HG03442 (cell line): ENCODE measurements around the gene TTLL4.
"Not testable (repeated sequence)": the region's sequence is repeated elsewhere in the genome, so short reads cannot be mapped to it uniquely, and the experiment has no call there.

Experiments used
- ATAC-seq: cut with Tn5 transposase; IDR thresholded peaks from one replicate; pipeline ENCODE4 v1.9.1; 2021; ENCODE audit warnings: mild to moderate bottlenecking, moderate library complexity; ENCODE audit not compliant: unreplicated experiment

TTLL4 gene, protein sequence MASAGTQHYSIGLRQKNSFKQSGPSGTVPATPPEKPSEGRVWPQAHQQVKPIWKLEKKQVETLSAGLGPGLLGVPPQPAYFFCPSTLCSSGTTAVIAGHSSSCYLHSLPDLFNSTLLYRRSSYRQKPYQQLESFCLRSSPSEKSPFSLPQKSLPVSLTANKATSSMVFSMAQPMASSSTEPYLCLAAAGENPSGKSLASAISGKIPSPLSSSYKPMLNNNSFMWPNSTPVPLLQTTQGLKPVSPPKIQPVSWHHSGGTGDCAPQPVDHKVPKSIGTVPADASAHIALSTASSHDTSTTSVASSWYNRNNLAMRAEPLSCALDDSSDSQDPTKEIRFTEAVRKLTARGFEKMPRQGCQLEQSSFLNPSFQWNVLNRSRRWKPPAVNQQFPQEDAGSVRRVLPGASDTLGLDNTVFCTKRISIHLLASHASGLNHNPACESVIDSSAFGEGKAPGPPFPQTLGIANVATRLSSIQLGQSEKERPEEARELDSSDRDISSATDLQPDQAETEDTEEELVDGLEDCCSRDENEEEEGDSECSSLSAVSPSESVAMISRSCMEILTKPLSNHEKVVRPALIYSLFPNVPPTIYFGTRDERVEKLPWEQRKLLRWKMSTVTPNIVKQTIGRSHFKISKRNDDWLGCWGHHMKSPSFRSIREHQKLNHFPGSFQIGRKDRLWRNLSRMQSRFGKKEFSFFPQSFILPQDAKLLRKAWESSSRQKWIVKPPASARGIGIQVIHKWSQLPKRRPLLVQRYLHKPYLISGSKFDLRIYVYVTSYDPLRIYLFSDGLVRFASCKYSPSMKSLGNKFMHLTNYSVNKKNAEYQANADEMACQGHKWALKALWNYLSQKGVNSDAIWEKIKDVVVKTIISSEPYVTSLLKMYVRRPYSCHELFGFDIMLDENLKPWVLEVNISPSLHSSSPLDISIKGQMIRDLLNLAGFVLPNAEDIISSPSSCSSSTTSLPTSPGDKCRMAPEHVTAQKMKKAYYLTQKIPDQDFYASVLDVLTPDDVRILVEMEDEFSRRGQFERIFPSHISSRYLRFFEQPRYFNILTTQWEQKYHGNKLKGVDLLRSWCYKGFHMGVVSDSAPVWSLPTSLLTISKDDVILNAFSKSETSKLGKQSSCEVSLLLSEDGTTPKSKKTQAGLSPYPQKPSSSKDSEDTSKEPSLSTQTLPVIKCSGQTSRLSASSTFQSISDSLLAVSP

DNA sequence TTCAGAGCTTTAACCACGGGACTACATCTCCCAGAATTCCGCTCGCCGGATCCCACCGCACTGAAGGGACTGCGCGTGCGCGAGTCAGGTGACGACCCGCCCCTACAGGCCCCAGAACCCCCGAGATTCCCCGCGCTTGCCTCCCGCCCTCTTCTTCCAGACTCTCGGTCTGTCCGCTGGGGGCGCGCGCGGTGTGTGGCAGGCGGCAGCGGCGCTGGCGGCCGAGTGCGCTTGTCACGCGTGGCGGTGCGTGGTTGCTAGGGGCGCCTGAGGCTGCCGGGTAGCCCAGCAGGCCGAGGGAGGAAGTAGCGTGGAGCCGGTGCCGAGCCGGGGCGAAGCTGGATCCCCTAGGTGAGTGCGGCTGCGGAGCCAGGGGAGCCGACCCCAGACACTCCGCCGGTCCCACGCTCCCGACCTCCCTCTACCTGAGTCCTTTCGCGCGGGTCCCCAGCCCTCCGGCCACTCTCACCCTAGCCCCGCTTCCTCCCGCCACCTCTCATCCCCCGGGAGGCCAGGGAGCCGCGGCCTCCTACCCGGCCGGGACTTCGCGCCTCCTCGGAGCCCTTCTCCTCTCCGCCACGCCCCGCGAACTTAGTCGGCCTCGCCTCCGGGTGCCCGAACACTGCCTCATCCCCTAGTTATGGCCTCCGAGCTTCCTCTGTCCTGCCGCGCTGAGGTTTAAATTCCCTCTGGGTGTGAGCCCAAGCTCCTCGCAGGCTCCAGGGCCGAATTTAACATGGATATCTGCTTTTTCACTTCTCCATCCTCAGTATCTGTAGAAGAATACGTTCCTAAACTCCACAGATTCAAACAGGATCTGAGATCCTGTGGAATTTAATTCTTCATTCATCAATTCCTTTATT lies at the start of gene TTLL4:
Gene TTLL4, plus strand, starts transcription at position 149 of the 863 bp plus-strand sequence. CDS start 26,842 bp downstream, outside the sequence.
- ATAC-seq: peak; percentile 91

DNA sequence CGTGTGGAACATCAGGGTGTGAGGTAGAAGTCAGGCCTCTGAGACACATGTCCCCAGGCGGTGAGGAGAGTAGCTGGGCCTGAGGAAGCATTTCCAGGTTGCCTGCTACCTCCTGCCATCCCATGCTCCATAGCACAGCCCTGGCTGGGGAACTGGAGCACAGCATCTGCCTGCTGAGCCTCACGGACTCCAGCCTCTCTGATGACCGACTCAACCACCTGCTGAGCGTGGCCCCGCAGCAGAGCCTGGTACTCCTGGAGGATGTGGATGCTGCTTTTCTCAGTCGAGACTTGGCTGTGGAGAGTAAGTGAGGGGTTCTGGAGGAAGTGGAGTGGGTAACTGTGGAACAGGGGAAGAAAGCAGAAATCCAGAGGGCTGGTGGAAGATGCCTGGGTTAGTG lies 48.3 kb upstream of the TTLL4 start:
- ATAC-seq: no peak

GRCh38 chr2:218662827-218663226 lies 47.8 kb upstream of the TTLL4 start:
- ATAC-seq: no peak

GRCh38 chr2:218663901-218664300 lies 46.7 kb upstream of the TTLL4 start:
- no peak for ATAC-seq

DNA sequence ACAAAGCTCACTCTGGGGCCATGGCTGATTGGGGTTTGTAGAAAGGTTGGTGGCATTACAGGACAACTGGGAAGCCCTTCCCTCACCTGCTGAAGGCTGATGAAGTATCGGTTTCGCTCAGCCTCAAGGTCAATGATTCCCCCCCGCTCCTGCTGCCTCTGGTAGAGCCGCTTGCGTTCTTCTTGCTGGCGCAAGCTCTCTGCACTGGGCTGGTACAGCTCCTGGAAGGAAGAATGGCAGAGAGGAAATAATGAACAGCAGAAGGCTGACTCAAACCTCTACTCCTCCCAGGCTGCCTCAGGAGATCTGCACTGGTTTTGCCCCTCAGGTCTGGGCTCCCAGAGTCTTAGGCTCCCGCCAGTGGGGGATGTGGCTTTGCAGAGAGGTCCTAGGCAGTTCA lies 46.0 kb upstream of the TTLL4 start:
- ATAC-seq: no peak

- ATAC-seq: peak; percentile 7
These were observed 39.5 kb upstream of the TTLL4 start for GRCh38 chr2:218671097-218671653.

GRCh38 chr2:218671654-218672566 lies 38.7 kb upstream of the TTLL4 start, which contains the start of the genes RNF25 and STK36:
TSS of gene RNF25 (minus strand) at chr2:218672002. CDS start at chr2:218671970, 32 bp downstream.
TSS of gene STK36 (plus strand) at chr2:218672086. CDS start at chr2:218672830, 744 bp downstream.
- peak; percentile 98 for ATAC-seq

DNA sequence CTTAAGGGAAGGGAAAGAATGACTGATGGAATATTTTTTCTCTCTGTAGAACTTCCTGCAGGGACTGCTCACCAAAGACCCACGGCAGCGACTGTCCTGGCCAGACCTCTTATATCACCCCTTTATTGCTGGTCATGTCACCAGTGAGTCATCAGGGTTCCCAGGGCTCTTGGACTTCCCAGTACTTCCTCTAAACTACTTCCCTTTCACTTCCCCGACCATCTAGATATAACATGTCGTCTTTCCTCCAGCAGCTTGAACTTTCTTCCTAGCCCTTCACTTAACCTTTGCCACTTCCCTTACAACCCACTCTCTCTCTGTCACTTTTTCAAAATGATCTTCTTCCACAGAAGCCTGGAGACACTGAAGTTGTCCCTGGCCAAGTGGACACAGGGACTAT lies 31.5 kb upstream of the TTLL4 start:
- ATAC-seq: no peak

DNA sequence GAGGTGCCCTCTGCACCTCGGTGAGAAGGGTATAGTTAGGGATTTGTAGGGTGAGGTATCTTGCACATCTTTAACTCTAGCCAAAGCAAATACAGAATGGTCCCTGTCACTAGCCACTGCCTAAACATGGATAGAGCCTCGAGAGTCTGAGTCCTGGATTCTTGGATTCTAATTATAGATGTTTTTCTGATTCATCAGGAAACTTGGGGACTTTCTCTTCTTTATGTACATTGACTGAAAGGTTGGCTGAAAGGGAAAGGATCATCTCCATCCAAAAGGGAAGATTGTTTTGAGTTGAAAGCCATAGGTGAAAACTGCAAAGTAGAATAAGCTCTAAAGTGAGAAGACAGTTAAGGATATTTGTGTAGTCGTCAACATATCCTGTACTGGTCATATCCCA lies 30.6 kb upstream of the TTLL4 start:
- no peak for ATAC-seq

- ATAC-seq: not testable (repeated sequence)
These were observed 23.1 kb upstream of the TTLL4 start for GRCh38 chr2:218687400-218688060.

GRCh38 chr2:218691234-218691633 lies 19.4 kb upstream of the TTLL4 start:
- ATAC-seq: no peak

- ATAC-seq: no peak
These were observed 16.1 kb upstream of the TTLL4 start for GRCh38 chr2:218694405-218695145.

DNA sequence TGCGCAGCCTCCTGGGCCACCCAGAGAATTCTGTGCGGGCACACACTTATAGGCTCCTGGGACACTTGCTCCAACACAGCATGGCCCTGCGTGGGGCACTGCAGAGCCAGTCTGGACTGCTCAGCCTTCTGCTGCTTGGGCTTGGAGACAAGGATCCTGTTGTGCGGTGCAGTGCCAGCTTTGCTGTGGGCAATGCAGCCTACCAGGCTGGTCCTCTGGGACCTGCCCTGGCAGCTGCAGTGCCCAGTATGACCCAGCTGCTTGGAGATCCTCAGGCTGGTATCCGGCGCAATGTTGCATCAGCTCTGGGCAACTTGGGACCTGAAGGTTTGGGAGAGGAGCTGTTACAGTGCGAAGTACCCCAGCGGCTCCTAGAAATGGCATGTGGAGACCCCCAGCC lies 11.8 kb upstream of the TTLL4 start:
- no peak for ATAC-seq

GRCh38 chr2:218701806-218702205 lies 8.8 kb upstream of the TTLL4 start:
- ATAC-seq: no peak

DNA sequence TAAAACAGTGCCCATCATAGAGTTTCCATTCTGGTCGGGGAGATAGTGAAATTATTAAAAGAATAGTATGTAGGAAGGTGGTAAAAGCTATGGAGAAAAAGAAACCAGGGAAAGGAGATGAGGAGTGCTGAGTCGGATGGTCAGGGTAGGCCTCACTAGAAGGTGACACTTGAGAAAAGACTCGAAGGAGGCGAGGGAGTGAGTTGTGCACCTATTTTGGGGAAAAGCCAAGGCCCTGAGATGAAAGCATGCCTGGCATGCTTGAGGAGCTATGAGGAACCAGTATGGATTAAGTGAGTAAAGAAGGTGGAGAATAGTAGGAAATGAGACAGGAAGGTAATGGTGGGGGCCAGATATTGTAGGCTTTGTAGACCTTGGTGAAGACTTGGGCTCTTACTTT lies 7.3 kb upstream of the TTLL4 start:
- ATAC-seq: no peak

DNA sequence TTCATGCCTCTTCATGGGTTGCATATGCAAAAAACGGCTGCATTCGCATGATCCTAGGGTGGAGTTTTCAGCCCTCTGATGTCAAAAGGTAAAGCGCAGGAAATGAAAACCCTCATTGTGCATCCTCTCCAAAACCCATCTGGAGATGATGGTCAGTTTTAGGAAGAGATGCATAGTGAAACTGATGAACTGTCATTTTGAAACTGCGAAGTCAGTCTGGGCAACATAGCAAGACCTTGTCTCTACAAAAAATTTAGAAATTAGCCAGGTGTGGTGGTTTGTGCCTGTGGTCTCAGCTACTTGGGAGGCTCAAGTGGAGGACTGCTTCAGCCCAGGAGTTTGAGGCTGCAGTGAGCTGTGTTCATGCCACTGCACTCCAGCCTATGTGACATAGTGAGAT lies 2.5 kb upstream of the TTLL4 start:
- ATAC-seq: peak; percentile 16

GRCh38 chr2:218709908-218710307 lies 727 bp upstream of the TTLL4 start:
- no peak for ATAC-seq

DNA sequence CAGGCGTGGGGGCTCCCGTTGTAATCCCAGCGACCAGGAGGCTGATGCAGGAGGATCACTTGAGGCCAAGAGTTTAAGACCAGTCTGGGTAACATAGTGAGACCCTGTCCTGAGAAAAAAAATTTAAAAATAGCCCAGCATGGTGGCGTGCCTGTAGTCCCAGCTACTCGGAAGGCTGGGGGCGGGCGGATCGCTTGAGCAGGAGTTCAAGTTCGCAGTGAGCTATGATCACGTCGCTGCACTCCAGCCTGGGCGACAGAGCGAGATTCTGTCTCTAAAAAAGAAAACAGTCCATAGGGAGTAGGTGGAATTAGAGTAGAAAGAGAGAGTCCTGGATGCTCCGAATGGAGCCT lies 325 bp upstream of the TTLL4 start:
- ATAC-seq: no peak
